K562 (cell line): Measurements from ENCODE around the gene SYNJ2. TPM values are rescaled to one million over a fixed set of nuclear protein-coding genes. Genes with fewer than 3 reads are reported as not detected.
A peak's percentile ranks its signal among the peaks of the same experiment; 100 is the strongest.

Experiments used
- CHD2 ChIP-seq: IDR thresholded peaks from 2 replicates; pipeline ENCODE4 v1.6.1; 2011; ENCODE audit warnings: low read depth, low read length
- GATA2 ChIP-seq: sonication (generic); formaldehyde crosslinking; IDR thresholded peaks from 2 replicates; pipeline ENCODE4 v1.4.0; 2020; ENCODE audit warnings: mild to moderate bottlenecking, missing genetic modification reagents
- HDAC6 ChIP-seq: IDR thresholded peaks from 2 replicates; pipeline ENCODE4 v1.6.1; 2012; ENCODE audit warnings: low read depth, mild to moderate bottlenecking, control low read depth, inconsistent platforms, low read length, moderate library complexity
- HEY1 ChIP-seq: fragments of 250-450 bp; sonication (Bioruptor Pico); IDR thresholded peaks from 2 replicates; pipeline ENCODE4 v1.5.0; 2020; ENCODE audit warnings: mild to moderate bottlenecking, moderate library complexity, borderline replicate concordance
- HIVEP1 ChIP-seq: fragments of 250-450 bp; sonication (Bioruptor Pico); IDR thresholded peaks from 2 replicates; pipeline ENCODE4 v1.4.0; 2020; ENCODE audit warnings: mild to moderate bottlenecking
- NFIX ChIP-seq: fragments of 250-450 bp; sonication (Bioruptor Pico); IDR thresholded peaks from 2 replicates; pipeline ENCODE4 v1.4.0; 2020; ENCODE audit warnings: low read depth, mild to moderate bottlenecking, moderate library complexity
- NR2C1 ChIP-seq, 2 experiments: fragments of 450-650 bp; IDR thresholded peaks; 2 replicates each; pipeline ENCODE4 v1.6.1; 2017; ENCODE audit warnings: mild to moderate bottlenecking in 2 of 2, antibody characterized with exemption in 1 of 2, inconsistent platforms in 1 of 2, missing compliant biosample characterization in 1 of 2, missing genetic modification characterization in 1 of 2
- NUFIP1 ChIP-seq: fragments of 450-650 bp; IDR thresholded peaks from 2 replicates; pipeline ENCODE4 v1.6.1; 2018; ENCODE audit not compliant: partially characterized antibody
- PHTF2 ChIP-seq: fragments of 250-450 bp; sonication (Bioruptor Pico); IDR thresholded peaks from 2 replicates; pipeline ENCODE4 v1.5.0; 2021; ENCODE audit warnings: mild to moderate bottlenecking
- RBM14 ChIP-seq: fragments of 200-400 bp; formaldehyde crosslinking; IDR thresholded peaks from 2 replicates; pipeline ENCODE4 v1.6.1; 2018; ENCODE audit warnings: low read depth, mild to moderate bottlenecking, low read length, moderate library complexity, borderline replicate concordance; ENCODE audit not compliant: insufficient read depth
- SRSF1 ChIP-seq: fragments of 200-400 bp; formaldehyde crosslinking; IDR thresholded peaks from 2 replicates; pipeline ENCODE4 v1.6.1; 2017; ENCODE audit warnings: mild to moderate bottlenecking, low read depth, low read length, moderate library complexity
- ZNF668 ChIP-seq: fragments of 250-450 bp; sonication (Bioruptor Pico); IDR thresholded peaks from 2 replicates; pipeline ENCODE4 v1.8.0; 2022; ENCODE audit warnings: mild to moderate bottlenecking, inconsistent platforms
- polyA plus RNA-seq, 8 experiments: library from polyadenylated mRNA; depleted of rRNA in 4 of 8; stranded (reverse) in 5 of 8; unstranded in 3 of 8; fragments of >200 nt; fragmentation: Nextera tagmentation in 2 of 8; fragmentation: Illumina TruSeq in 1 of 8; extraction: Ambion mirVana in 2 of 8; extraction: Trizol in 1 of 8; gene quantifications; 2 replicates each; pipeline versions ENCODE4 v1.2.1 to v1.2.3, GENCODE V29; 2011 to 2014; ENCODE audit warnings: inconsistent platforms in 1 of 8, missing spikeins in 1 of 8
- total RNA-seq, 7 experiments: library from RNA; depleted of rRNA in 6 of 7; stranded (reverse); fragments of >200 nt in 6 of 7; fragmentation: Illumina TruSeq in 2 of 7; extraction: Trizol in 2 of 7; gene quantifications; 2 replicates each; pipeline versions ENCODE4 v1.2.1 to v1.2.3, GENCODE V29; 2011 to 2021; ENCODE audit warnings: low replicate concordance in 1 of 7
- TF ChIP-seq, protein P1 (sequence below): sonication (generic); formaldehyde crosslinking; IDR thresholded peaks from 2 replicates; pipeline ENCODE4 v1.4.0; 2020; ENCODE audit warnings: mild to moderate bottlenecking, missing genetic modification reagents
- TF ChIP-seq, protein P2 (sequence below): fragments of 450-650 bp; formaldehyde crosslinking; IDR thresholded peaks from 2 replicates; pipeline ENCODE4 v1.4.0; 2020; ENCODE audit warnings: mild to moderate bottlenecking, moderate library complexity
- TF ChIP-seq, protein P3 (sequence below), 2 experiments: fragments of 450-650 bp; IDR thresholded peaks; 2 replicates each; pipeline ENCODE4 v1.6.1; 2016; ENCODE audit warnings: mild to moderate bottlenecking in 2 of 2, borderline replicate concordance in 1 of 2, low read depth in 1 of 2, moderate library complexity in 1 of 2

Gene SYNJ2
- total and polyA plus RNA-seq, 9 of the 15 experiments (the other 6 are each of a cell fraction or from before 2014, with no cell fraction given), result 3.0 to 27.7 (median 17.8) TPM

DNA sequence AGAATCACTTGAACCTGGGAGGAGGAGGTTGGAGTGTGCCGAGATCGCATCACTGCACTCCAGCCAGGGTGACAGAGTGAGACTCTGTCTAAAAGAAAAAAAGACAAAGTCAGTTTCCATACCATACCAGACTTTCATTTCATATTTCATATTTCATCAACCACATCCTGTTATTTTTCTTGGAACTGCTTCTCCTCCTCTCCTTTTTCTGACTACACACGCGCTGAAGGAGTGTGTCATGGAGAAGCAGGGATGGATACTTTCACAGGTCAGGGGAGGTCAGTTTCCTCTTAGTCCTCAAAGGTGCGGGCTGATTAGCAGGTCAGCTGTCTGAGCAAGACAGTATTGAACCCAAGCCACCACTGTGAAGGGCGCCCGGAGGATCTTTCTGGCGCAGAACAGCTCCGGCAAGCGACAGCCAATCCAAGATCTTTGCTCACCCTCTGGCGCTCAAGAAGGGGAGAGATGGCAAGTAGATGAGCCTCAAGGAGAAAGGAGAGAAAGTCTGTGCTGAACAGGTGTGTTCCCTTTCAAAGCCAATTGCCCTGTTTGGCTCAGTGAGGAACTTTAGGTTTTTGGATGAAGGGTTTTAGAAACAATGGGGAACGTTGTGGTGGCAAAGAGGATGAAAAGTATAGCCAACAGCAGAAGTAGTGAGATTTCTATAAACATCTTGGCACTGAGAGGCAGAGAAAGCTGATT lies 18.9 kb upstream of the SYNJ2 start (continued):
- TF ChIP-seq CHD2 (no peak), SRSF1 (no peak), ZNF668 (CRISPR knock-in tag) (no peak), RBM14 (no peak), NR2C1 (IDR thresholded peaks at IDR 0.05) (no peak), NR2C1 (tag; IDR thresholded peaks at IDR 0.05) (no peak; the same call in 1 of the 2 replicates), HEY1 (no peak), NFIX (CRISPR knock-in tag) (no peak), HIVEP1 (no peak), PHTF2 (no peak), HDAC6 (no peak), GATA2 (CRISPR knock-in tag) (0 out of 2 replicates have a peak, but pooled peaks have one; percentile 9), NUFIP1 (no peak)
- TF ChIP-seq, protein P1, sequence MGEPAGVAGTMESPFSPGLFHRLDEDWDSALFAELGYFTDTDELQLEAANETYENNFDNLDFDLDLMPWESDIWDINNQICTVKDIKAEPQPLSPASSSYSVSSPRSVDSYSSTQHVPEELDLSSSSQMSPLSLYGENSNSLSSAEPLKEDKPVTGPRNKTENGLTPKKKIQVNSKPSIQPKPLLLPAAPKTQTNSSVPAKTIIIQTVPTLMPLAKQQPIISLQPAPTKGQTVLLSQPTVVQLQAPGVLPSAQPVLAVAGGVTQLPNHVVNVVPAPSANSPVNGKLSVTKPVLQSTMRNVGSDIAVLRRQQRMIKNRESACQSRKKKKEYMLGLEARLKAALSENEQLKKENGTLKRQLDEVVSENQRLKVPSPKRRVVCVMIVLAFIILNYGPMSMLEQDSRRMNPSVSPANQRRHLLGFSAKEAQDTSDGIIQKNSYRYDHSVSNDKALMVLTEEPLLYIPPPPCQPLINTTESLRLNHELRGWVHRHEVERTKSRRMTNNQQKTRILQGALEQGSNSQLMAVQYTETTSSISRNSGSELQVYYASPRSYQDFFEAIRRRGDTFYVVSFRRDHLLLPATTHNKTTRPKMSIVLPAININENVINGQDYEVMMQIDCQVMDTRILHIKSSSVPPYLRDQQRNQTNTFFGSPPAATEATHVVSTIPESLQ (CRISPR knock-in tag), result no peak
- TF ChIP-seq, protein P2, sequence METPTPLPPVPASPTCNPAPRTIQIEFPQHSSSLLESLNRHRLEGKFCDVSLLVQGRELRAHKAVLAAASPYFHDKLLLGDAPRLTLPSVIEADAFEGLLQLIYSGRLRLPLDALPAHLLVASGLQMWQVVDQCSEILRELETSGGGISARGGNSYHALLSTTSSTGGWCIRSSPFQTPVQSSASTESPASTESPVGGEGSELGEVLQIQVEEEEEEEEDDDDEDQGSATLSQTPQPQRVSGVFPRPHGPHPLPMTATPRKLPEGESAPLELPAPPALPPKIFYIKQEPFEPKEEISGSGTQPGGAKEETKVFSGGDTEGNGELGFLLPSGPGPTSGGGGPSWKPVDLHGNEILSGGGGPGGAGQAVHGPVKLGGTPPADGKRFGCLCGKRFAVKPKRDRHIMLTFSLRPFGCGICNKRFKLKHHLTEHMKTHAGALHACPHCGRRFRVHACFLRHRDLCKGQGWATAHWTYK (CRISPR knock-in tag), result no peak
- TF ChIP-seq, protein P3, sequence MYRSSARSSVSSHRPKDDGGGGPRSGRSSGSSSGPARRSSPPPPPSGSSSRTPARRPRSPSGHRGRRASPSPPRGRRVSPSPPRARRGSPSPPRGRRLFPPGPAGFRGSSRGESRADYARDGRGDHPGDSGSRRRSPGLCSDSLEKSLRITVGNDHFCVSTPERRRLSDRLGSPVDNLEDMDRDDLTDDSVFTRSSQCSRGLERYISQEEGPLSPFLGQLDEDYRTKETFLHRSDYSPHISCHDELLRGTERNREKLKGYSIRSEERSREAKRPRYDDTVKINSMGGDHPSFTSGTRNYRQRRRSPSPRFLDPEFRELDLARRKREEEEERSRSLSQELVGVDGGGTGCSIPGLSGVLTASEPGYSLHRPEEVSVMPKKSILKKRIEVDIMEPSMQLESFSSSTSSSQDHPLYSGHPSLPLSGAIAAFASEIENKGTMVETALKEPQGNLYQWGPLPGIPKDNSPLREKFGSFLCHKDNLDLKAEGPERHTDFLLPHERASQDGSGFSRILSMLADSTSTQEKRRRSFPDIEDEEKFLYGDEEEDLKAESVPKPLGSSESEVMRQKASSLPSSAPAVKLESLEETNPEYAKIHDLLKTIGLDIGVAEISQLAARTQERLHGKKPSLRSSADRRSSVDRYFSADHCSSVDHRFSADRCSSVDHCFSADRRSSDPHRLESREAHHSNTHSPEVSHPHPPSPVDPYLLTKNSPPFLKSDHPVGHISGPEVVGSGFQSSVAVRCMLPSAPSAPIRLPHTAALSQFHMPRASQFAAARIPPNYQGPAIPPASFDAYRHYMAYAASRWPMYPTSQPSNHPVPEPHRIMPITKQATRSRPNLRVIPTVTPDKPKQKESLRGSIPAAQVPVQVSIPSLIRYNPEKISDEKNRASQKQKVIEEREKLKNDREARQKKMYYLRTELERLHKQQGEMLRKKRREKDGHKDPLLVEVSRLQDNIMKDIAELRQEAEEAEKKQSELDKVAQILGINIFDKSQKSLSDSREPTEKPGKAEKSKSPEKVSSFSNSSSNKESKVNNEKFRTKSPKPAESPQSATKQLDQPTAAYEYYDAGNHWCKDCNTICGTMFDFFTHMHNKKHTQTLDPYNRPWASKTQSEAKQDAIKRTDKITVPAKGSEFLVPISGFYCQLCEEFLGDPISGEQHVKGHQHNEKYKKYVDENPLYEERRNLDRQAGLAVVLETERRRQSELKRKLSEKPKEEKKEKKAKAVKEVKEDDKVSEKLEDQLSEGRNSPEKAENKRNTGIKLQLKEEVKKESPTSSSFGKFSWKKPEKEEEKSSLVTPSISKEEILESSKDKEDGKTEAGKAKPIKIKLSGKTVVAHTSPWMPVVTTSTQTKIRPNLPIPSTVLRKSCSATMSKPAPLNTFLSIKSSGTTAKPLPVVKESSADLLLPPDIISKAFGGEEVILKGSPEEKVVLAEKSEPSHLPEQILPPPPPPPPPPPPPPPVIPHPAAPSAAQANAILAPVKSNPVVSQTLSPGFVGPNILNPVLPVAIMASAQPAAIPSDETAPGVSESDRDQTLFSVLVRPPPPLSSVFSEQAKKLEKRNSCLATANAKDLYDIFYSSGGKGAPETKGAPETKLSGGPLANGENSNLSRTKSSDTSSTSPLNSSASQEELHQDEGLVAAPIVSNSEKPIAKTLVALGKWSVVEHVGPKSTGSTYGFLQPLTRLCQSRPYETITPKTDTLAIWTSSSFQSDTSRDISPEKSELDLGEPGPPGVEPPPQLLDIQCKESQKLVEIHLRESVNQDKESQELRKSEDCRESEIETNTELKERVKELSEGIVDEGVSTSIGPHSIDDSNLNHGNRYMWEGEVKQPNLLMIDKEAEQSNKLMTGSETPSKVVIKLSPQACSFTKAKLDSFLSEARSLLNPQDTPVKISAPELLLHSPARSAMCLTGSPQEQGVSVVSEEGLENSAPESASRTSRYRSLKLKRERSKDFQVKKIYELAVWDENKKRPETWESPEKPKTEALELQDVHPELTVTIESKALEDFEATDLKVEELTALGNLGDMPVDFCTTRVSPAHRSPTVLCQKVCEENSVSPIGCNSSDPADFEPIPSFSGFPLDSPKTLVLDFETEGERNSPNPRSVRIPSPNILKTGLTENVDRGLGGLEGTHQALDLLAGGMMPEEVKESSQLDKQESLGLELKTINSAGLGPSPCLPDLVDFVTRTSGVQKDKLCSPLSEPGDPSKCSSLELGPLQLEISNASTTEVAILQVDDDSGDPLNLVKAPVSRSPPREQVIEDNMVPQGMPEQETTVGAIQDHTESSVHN (IDR thresholded peaks at IDR 0.05; ENCODE audit: borderline replicate concordance in 1 of 2, low read depth in 1 of 2), result no peak
